B cell (primary cell): ENCODE data around the gene PSORS1C1. TPM values are rescaled to one million over a fixed set of nuclear protein-coding genes. Genes with fewer than 3 reads are reported as not detected.
"Not testable (repeated sequence)": the region's sequence is repeated elsewhere in the genome, so short reads cannot be mapped to it uniquely, and the experiment has no call there.

Experiments used
- ATAC-seq: fragments of 200-7000 bp; cut with Tn5 transposase; one replicate; pipeline ENCODE4 v1.10.0; 2021; ENCODE audit warnings: low read depth, mild to moderate bottlenecking, moderate number of reproducible peaks, moderate library complexity
- CTCF ChIA-PET: fragments of 350-600 bp; sonication (Branson Sonifier 250); formaldehyde crosslinking; loops from one replicate; lab custom pipeline; 2021; ENCODE audit warnings: antibody characterized with exemption, inconsistent platforms; lab: Charles Lee
- POLR2A ChIA-PET: fragments of 350-600 bp; sonication (Branson Sonifier 250); formaldehyde crosslinking; loops from one replicate; lab custom pipeline; 2021; ENCODE audit warnings: antibody characterized with exemption; lab: Charles Lee
- DNase-seq: peaks from one replicate; pipeline ENCODE4 v3.0.0; 2013
- H2AFZ ChIP-seq: 2 replicates; pipeline ENCODE4 v1.6.1; 2012; ENCODE audit warnings: mild to moderate bottlenecking, low read depth, low read length; ENCODE audit not compliant: insufficient read depth, poor library complexity, severe bottlenecking
- H3K27ac ChIP-seq, 2 donors: 1 replicate in 1 of 2; 2 replicates in 1 of 2; pipeline ENCODE4 v1.5.1; 2012 to 2013; ENCODE audit warnings: low read length in 2 of 2, mild to moderate bottlenecking in 2 of 2, moderate library complexity in 1 of 2
- H3K27me3 ChIP-seq, 4 experiments: fragments of 200-600 bp in 1 of 4; sonication (generic) in 1 of 4; replicated peaks in 1 of 4; 1 replicate in 2 of 4; 2 replicates in 2 of 4; pipeline versions ENCODE4 v1.6.1 to v1.7.0; 2013 to 2016; ENCODE audit warnings: low read length in 3 of 4, mild to moderate bottlenecking in 2 of 4, mixed read lengths in 1 of 4, moderate library complexity in 1 of 4; ENCODE audit not compliant: insufficient read depth in 4 of 4, control insufficient read depth in 3 of 4; ENCODE audit errors: control extremely low read depth in 1 of 4
- H3K36me3 ChIP-seq, 2 experiments: replicated peaks in 1 of 2; 1 replicate in 1 of 2; 2 replicates in 1 of 2; pipeline versions ENCODE4 v1.6.1 to v1.7.1; 2013; ENCODE audit warnings: low read length in 1 of 2; ENCODE audit not compliant: insufficient read depth in 2 of 2, control insufficient read depth in 1 of 2; ENCODE audit errors: control extremely low read depth in 1 of 2, extremely low read depth in 1 of 2
- H3K4me1 ChIP-seq, 2 donors: fragments of 200-600 bp in 1 of 2; sonication (generic) in 1 of 2; 1 replicate in 1 of 2; 2 replicates in 1 of 2; pipeline versions ENCODE4 v1.5.1 to v1.6.1; 2013 to 2017; ENCODE audit warnings: low read length in 2 of 2; ENCODE audit not compliant: control insufficient read depth in 2 of 2, insufficient read depth in 2 of 2
- H3K4me2 ChIP-seq: replicated peaks from 2 replicates; pipeline ENCODE3; 2012; ENCODE audit warnings: mild to moderate bottlenecking, low read depth, low read length; ENCODE audit not compliant: poor library complexity, severe bottlenecking
- H3K4me3 ChIP-seq, 5 experiments: fragments of 200-600 bp in 1 of 5; sonication (generic) in 1 of 5; 1 replicate in 3 of 5; 2 replicates in 2 of 5; pipeline versions ENCODE4 v1.5.1 to v1.7.0; 2011 to 2016; ENCODE audit warnings: low read length in 4 of 5, mild to moderate bottlenecking in 4 of 5, low read depth in 2 of 5, control low read depth in 1 of 5, moderate library complexity in 1 of 5; ENCODE audit not compliant: insufficient read depth in 1 of 5; ENCODE audit errors: control extremely low read depth in 1 of 5, extremely low read depth in 1 of 5
- H3K79me2 ChIP-seq: fragments of 200-600 bp; sonication (generic); one replicate; pipeline ENCODE4 v1.6.0; 2016; ENCODE audit warnings: low read length; ENCODE audit not compliant: control insufficient read depth, insufficient read depth
- H3K9ac ChIP-seq: fragments of 200-600 bp; sonication (generic); 2 replicates; pipeline ENCODE4 v1.6.1; 2017; ENCODE audit warnings: mild to moderate bottlenecking, low read length, moderate library complexity
- H3K9me3 ChIP-seq, 3 donors: one replicate each; pipeline versions ENCODE4 v1.6.1 to v1.7.1; 2013; ENCODE audit warnings: low read length in 2 of 3; ENCODE audit not compliant: control insufficient read depth in 2 of 3, insufficient read depth in 1 of 3; ENCODE audit errors: control extremely low read depth in 1 of 3
- H4K20me1 ChIP-seq: 2 replicates; pipeline ENCODE4 v1.6.0; 2012; ENCODE audit warnings: mild to moderate bottlenecking, low read length; ENCODE audit not compliant: insufficient read depth, control insufficient read depth, poor library complexity, severe bottlenecking
- H3K27ac Mint-ChIP-seq: one replicate; pipeline ENCODE4 v1.8.0; 2021; ENCODE audit warnings: mixed read lengths
- H3K27me3 Mint-ChIP-seq: one replicate; pipeline ENCODE4 v1.8.0; 2021; ENCODE audit warnings: mixed read lengths
- H3K4me1 Mint-ChIP-seq: one replicate; pipeline ENCODE4 v1.8.0; 2021; ENCODE audit warnings: mixed read lengths
- H3K4me3 Mint-ChIP-seq: one replicate; pipeline ENCODE4 v1.8.0; 2021; ENCODE audit warnings: mixed read lengths
- H3K9me3 Mint-ChIP-seq: one replicate; pipeline ENCODE4 v1.8.0; 2022; ENCODE audit warnings: mixed read lengths; ENCODE audit not compliant: insufficient read depth
- CTCF ChIP-seq: fragments of 200-600 bp; IDR thresholded peaks from one replicate; pipeline ENCODE4 v1.8.0; 2022; ENCODE audit warnings: antibody characterized with exemption, mild to moderate bottlenecking
- EZH2 ChIP-seq: IDR thresholded peaks from 2 replicates; pipeline ENCODE4 v1.6.1; 2012; ENCODE audit warnings: borderline replicate concordance, low read depth, mild to moderate bottlenecking, moderate library complexity, low read length; ENCODE audit not compliant: insufficient read depth, poor library complexity, severe bottlenecking
- WGBS: methylation state at CpG from one replicate; pipeline ENCODE4 v1.1.5; 2013; ENCODE audit warnings: missing lambda C conversion rate; ENCODE audit not compliant: insufficient coverage; 5-methylcytosine and 5-hydroxymethylcytosine counted together
- intact Hi-C: fragments of 100-400 bp; cut with micrococcal nuclease; formaldehyde crosslinking; loops from one replicate; pipeline ENCODE4 v1.10.0; 2022
- polyA plus RNA-seq: library from polyadenylated mRNA; depleted of rRNA; stranded (reverse); fragments of >200 nt; gene quantifications from 2 replicates; pipeline ENCODE4 v1.2.3, GENCODE V29; 2012
- total RNA-seq, 2 donors: library from RNA; stranded (reverse); fragments of 120-200 nt in 1 of 2; gene quantifications; 1 replicate in 1 of 2; 2 replicates in 1 of 2; pipeline versions ENCODE4 v1.2.3 to v1.2.4, GENCODE V29; 2013 to 2022

The PSORS1C1 gene
- total and polyA plus RNA-seq, 2 donors (not counting 1 experiment from before 2014, with no cell fraction given), result not detected

- H3K9me3 ChIP-seq, H3K9me3 Mint-ChIP-seq, H3K4me1 Mint-ChIP-seq, H3K27me3 Mint-ChIP-seq, H3K36me3 ChIP-seq, H3K79me2 ChIP-seq, H3K27ac ChIP-seq, H3K9ac ChIP-seq, H3K27me3 ChIP-seq, H3K4me3 ChIP-seq, POLR2A ChIA-PET, H3K4me3 Mint-ChIP-seq, H4K20me1 ChIP-seq, intact Hi-C loops, H3K27ac Mint-ChIP-seq, H2AFZ ChIP-seq, DNase-seq, ATAC-seq, H3K4me2 ChIP-seq, H3K4me1 ChIP-seq: not testable (repeated sequence)
- WGBS, result 79% methylated on average over 2 of the region's 11 CpGs
- CTCF ChIA-PET, result interaction anchor here (0.7 to 3.7 kb wide), 11 partner anchors 7 to 352 kb away, joined by 3 to 45 read pairs (median 10); partner anchors contain the start of gene VARS2
These were observed 46.5 kb upstream of the PSORS1C1 start for GRCh38 chr6:31067891-31068668.

- POLR2A ChIA-PET, result no interaction called here
- Mint-ChIP-seq H3K9me3 (no peaks in the 10 kb centered on the region), H3K27ac (no peak overlapping the region), H3K27me3 (no peaks in the 10 kb centered on the region), H3K4me3 (no peak overlapping the region), H3K4me1 (peaks cover 2% of the 10 kb centered on the region)
- H3K9ac ChIP-seq, result no peak overlapping the region
- no peaks in the 10 kb centered on the region for H3K79me2 ChIP-seq
- intact Hi-C loops, result loop anchor here (1.0 kb wide), 2 partner anchors 154 to 241 kb away; no protein-coding TSS in a partner anchor
- H3K4me2 ChIP-seq, result no peak overlapping the region
- TF ChIP-seq CTCF (peak; percentile 92), EZH2 (no peak)
- no peaks in the 10 kb centered on the region for H3K36me3 ChIP-seq
- peaks cover 0 to 2% (median 0%) of the 10 kb centered on the region in 4 experiments for H3K27me3 ChIP-seq
- 49% methylated on average over 9 of the region's 13 CpGs for whole genome bisulfite sequencing
- no peak overlapping the region for H2AFZ ChIP-seq
- H4K20me1 ChIP-seq, result no peaks in the 10 kb centered on the region
- H3K4me1 ChIP-seq, result no peaks in the 10 kb centered on the region
- H3K27ac ChIP-seq, result no peak overlapping the region
- no peak overlapping the region for H3K4me3 ChIP-seq
- no peaks in the 10 kb centered on the region for H3K9me3 ChIP-seq
- CTCF ChIA-PET, result interaction anchor here (0.7 to 3.7 kb wide), 17 partner anchors 8 to 352 kb away, joined by 3 to 45 read pairs (median 6); partner anchors contain the start of gene VARS2
- peak; percentile 98 for ATAC-seq
- DNase-seq, result peak; percentile 82
These were observed 45.8 kb upstream of the PSORS1C1 start for GRCh38 chr6:31068669-31069340.
